ENCODE results near the gene BLVRA. TPM values are rescaled to one million over a fixed set of nuclear protein-coding genes. Genes with fewer than 3 reads are reported as not detected.

The BLVRA gene
- total RNA-seq, 1 experiment from 2014 or later, result 29.7 TPM

DNA sequence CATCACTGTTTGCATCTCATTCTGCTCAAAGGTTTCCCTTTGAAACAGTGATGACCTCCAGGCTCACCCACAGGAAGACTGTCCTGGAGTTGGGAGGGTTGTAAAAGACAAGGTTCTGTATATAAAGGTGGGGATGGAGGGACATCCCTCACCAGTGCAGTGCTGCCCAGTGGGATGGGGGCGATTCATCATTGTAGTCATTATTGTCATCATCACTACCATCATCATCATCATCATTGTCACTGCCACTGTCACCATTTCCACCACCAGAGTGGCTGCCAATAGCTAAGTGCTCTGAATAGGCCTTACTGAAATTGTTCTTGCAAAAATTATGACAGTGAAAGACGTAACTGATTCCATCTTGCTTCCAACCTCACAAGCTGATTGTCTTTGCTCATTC lies 86.2 kb downstream of the BLVRA start:
- H3K9ac ChIP-seq (ENCODE audit: low read length), result no peak overlapping the region
- BruUV-seq (replicated peaks), result no TSS peak
- H3K4me3 ChIP-seq (replicated peaks in 1 of 2; ENCODE audit: low read depth in 1 of 2, low read length in 2 of 2), result no peak overlapping the region
- intact Hi-C loops (cut with micrococcal nuclease), result no loop called here
- H2AFZ ChIP-seq (ENCODE audit: low read depth, low read length, poor library complexity, severe bottlenecking), result no peak overlapping the region
- ChIA-PET POLR2A (no interaction called here), RAD21 (ENCODE audit: low non-redundant PET in 1 of 2, low total read pairs in 2 of 2, uncharacterized antibody in 2 of 2, unreplicated experiment in 2 of 2) (no interaction called here), CTCF (interaction anchor here (0.6 kb wide), 1 partner anchor 113 kb away, joined by 3 read pairs; no protein-coding TSS in a partner anchor)
- TF ChIP-seq, protein P1, sequence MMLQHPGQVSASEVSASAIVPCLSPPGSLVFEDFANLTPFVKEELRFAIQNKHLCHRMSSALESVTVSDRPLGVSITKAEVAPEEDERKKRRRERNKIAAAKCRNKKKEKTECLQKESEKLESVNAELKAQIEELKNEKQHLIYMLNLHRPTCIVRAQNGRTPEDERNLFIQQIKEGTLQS (IDR thresholded peaks at IDR 0.05), result no peak
- TF ChIP-seq ELF1 (IDR thresholded peaks at IDR 0.05; ENCODE audit: borderline replicate concordance, low read depth) (no peak), EZH2phosphoT487 (IDR thresholded peaks at IDR 0.05; ENCODE audit: borderline replicate concordance) (no peak), EGR1 (IDR thresholded peaks at IDR 0.05; ENCODE audit: low read depth) (no peak), SP1 (IDR thresholded peaks at IDR 0.05; ENCODE audit: low read depth) (no peak), SIN3A (IDR thresholded peaks at IDR 0.05; ENCODE audit: low read depth) (no peak)
- TF ChIP-seq, protein P2, sequence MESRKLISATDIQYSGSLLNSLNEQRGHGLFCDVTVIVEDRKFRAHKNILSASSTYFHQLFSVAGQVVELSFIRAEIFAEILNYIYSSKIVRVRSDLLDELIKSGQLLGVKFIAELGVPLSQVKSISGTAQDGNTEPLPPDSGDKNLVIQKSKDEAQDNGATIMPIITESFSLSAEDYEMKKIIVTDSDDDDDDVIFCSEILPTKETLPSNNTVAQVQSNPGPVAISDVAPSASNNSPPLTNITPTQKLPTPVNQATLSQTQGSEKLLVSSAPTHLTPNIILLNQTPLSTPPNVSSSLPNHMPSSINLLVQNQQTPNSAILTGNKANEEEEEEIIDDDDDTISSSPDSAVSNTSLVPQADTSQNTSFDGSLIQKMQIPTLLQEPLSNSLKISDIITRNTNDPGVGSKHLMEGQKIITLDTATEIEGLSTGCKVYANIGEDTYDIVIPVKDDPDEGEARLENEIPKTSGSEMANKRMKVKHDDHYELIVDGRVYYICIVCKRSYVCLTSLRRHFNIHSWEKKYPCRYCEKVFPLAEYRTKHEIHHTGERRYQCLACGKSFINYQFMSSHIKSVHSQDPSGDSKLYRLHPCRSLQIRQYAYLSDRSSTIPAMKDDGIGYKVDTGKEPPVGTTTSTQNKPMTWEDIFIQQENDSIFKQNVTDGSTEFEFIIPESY (IDR thresholded peaks at IDR 0.05; ENCODE audit: extremely low read depth, insufficient replicate concordance, low read length), result no peak
- TF ChIP-seq, protein P3, sequence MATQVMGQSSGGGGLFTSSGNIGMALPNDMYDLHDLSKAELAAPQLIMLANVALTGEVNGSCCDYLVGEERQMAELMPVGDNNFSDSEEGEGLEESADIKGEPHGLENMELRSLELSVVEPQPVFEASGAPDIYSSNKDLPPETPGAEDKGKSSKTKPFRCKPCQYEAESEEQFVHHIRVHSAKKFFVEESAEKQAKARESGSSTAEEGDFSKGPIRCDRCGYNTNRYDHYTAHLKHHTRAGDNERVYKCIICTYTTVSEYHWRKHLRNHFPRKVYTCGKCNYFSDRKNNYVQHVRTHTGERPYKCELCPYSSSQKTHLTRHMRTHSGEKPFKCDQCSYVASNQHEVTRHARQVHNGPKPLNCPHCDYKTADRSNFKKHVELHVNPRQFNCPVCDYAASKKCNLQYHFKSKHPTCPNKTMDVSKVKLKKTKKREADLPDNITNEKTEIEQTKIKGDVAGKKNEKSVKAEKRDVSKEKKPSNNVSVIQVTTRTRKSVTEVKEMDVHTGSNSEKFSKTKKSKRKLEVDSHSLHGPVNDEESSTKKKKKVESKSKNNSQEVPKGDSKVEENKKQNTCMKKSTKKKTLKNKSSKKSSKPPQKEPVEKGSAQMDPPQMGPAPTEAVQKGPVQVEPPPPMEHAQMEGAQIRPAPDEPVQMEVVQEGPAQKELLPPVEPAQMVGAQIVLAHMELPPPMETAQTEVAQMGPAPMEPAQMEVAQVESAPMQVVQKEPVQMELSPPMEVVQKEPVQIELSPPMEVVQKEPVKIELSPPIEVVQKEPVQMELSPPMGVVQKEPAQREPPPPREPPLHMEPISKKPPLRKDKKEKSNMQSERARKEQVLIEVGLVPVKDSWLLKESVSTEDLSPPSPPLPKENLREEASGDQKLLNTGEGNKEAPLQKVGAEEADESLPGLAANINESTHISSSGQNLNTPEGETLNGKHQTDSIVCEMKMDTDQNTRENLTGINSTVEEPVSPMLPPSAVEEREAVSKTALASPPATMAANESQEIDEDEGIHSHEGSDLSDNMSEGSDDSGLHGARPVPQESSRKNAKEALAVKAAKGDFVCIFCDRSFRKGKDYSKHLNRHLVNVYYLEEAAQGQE (IDR thresholded peaks at IDR 0.05; ENCODE audit: low read depth), result no peak
- H3K4me2 ChIP-seq (ENCODE audit: low read length), result no peak overlapping the region
- no peak for DNase-seq (ENCODE audit: low read depth, low spot score)
- H3K9me3 ChIP-seq (ENCODE audit: control insufficient read depth in 1 of 2, insufficient read depth in 1 of 2, low read depth in 1 of 2, low read length in 2 of 2), result no peaks in the 10 kb centered on the region
- H3K4me1 ChIP-seq (ENCODE audit: control insufficient read depth in 1 of 2, insufficient read depth in 2 of 2, low read length in 2 of 2), result no peaks in the 10 kb centered on the region
- no peaks in the 10 kb centered on the region for H4K20me1 ChIP-seq (ENCODE audit: insufficient read depth)
- no peaks in the 10 kb centered on the region for H3K79me2 ChIP-seq (ENCODE audit: insufficient read depth, low read length)
- H3K27ac ChIP-seq (ENCODE audit: low read depth, low read length), result no peak overlapping the region
- no peaks in the 10 kb centered on the region for H3K27me3 ChIP-seq (ENCODE audit: insufficient read depth, low read length)
- ATAC-seq, result no peak
- H3K9me2 ChIP-seq (ENCODE audit: insufficient read depth), result no peaks in the 10 kb centered on the region
- no peaks in the 10 kb centered on the region for H3K36me3 ChIP-seq (ENCODE audit: control insufficient read depth in 1 of 2, insufficient read depth in 2 of 2, low read length in 2 of 2)

Measured in HCT116 (cell line).